Uterus (tissue), 2 donors: ENCODE measurements around the gene NEUROD6.

Experiments used
- CTCF ChIP-seq, 4 experiments: fragments of 200-600 bp in 2 of 4; fragments of 450-650 bp in 2 of 4; sonication (generic) in 2 of 4; IDR thresholded peaks; one replicate each; pipeline ENCODE4 v1.5.1; 2016 to 2019; ENCODE audit warnings: antibody characterized with exemption in 4 of 4, mild to moderate bottlenecking in 2 of 4, moderate library complexity in 1 of 4
- POLR2A ChIP-seq, 2 donors: fragments of 450-650 bp; IDR thresholded peaks; one replicate each; pipeline ENCODE4 v1.6.1; 2016; ENCODE audit warnings: antibody characterized with exemption in 2 of 2, mild to moderate bottlenecking in 1 of 2, moderate library complexity in 1 of 2

GRCh38 chr7:31314781-31315180, 25.7 kb downstream of the NEUROD6 start:
- TF ChIP-seq CTCF (IDR thresholded peaks at IDR 0.05) (no peak), POLR2A (IDR thresholded peaks at IDR 0.05) (no peak)
